Naive thymus-derived CD4-positive, alpha-beta T cell (primary cell): Measurements from ENCODE around the gene SYT8. TPM values are rescaled to one million over a fixed set of nuclear protein-coding genes. Genes with fewer than 3 reads are reported as not detected.
A peak's percentile ranks its signal among the peaks of the same experiment; 100 is the strongest.
"Not testable (repeated sequence)": the region's sequence is repeated elsewhere in the genome, so short reads cannot be mapped to it uniquely, and the experiment has no call there.

Source experiments
- ATAC-seq: fragments of 150-1000 bp; cut with Tn5 transposase; 2 replicates; pipeline ENCODE4 v1.10.0; 2021; ENCODE audit warnings: mild to moderate bottlenecking, moderate library complexity
- CTCF ChIA-PET: fragments of 350-600 bp; sonication (Branson Sonifier 250); formaldehyde crosslinking; loops from one replicate; lab custom pipeline; 2021; ENCODE audit warnings: antibody characterized with exemption; lab: Charles Lee
- POLR2A ChIA-PET: fragments of 350-600 bp; sonication (Branson Sonifier 250); formaldehyde crosslinking; loops from one replicate; lab custom pipeline; 2021; ENCODE audit warnings: antibody characterized with exemption, inconsistent platforms; lab: Charles Lee
- DNase-seq, 9 donors: peaks; one replicate each; pipeline versions ENCODE4 v3.0.0 to v3.0.0-alpha.2; 2020 to 2022; ENCODE audit warnings: mixed read lengths in 1 of 9
- H3K27ac ChIP-seq: one replicate; pipeline ENCODE4 v1.7.0; 2013; ENCODE audit warnings: mild to moderate bottlenecking, low read depth, low read length, moderate library complexity
- H3K27me3 ChIP-seq, 2 donors: one replicate each; pipeline ENCODE4 v1.7.0; 2013; ENCODE audit warnings: low read length in 2 of 2, mild to moderate bottlenecking in 2 of 2, moderate library complexity in 2 of 2; ENCODE audit not compliant: control insufficient read depth in 2 of 2, insufficient read depth in 2 of 2
- H3K36me3 ChIP-seq, 3 experiments: 1 replicate in 2 of 3; 2 replicates in 1 of 3; pipeline ENCODE4 v1.7.0; 2013; ENCODE audit warnings: low read length in 3 of 3, mild to moderate bottlenecking in 3 of 3, moderate library complexity in 1 of 3; ENCODE audit not compliant: insufficient read depth in 3 of 3, control insufficient read depth in 2 of 3
- H3K4me1 ChIP-seq, 2 donors: one replicate each; pipeline ENCODE4 v1.7.0; 2013; ENCODE audit warnings: low read length in 2 of 2, mild to moderate bottlenecking in 2 of 2, moderate library complexity in 1 of 2; ENCODE audit not compliant: control insufficient read depth in 2 of 2, insufficient read depth in 2 of 2
- H3K4me3 ChIP-seq: 2 replicates; pipeline ENCODE4 v1.7.0; 2013; ENCODE audit warnings: mild to moderate bottlenecking, low read length
- H3K9me3 ChIP-seq, 3 experiments: 1 replicate in 2 of 3; 2 replicates in 1 of 3; pipeline ENCODE4 v1.7.0; 2013; ENCODE audit warnings: low read length in 3 of 3; ENCODE audit not compliant: control insufficient read depth in 2 of 3
- H3K27ac Mint-ChIP-seq, 9 donors: one replicate each; pipeline ENCODE4 v1.8.0; 2020 to 2022; ENCODE audit warnings: mixed read lengths in 9 of 9, mild to moderate bottlenecking in 8 of 9, moderate library complexity in 5 of 9, inconsistent platforms in 2 of 9
- H3K27me3 Mint-ChIP-seq, 5 donors: one replicate each; pipeline ENCODE4 v1.8.0; 2021 to 2022; ENCODE audit warnings: mixed read lengths in 5 of 5, mild to moderate bottlenecking in 1 of 5
- H3K36me3 Mint-ChIP-seq, 5 donors: one replicate each; pipeline ENCODE4 v1.8.0; 2020 to 2022; ENCODE audit warnings: mixed read lengths in 5 of 5, mild to moderate bottlenecking in 3 of 5, inconsistent platforms in 1 of 5
- H3K4me1 Mint-ChIP-seq, 7 donors: one replicate each; pipeline ENCODE4 v1.8.0; 2020 to 2022; ENCODE audit warnings: mixed read lengths in 7 of 7, mild to moderate bottlenecking in 3 of 7, inconsistent platforms in 1 of 7
- H3K4me3 Mint-ChIP-seq, 10 donors: one replicate each; pipeline ENCODE4 v1.8.0; 2020 to 2022; ENCODE audit warnings: mild to moderate bottlenecking in 10 of 10, mixed read lengths in 10 of 10, moderate library complexity in 6 of 10, inconsistent platforms in 2 of 10
- H3K9me3 Mint-ChIP-seq, 11 donors: one replicate each; pipeline ENCODE4 v1.8.0; 2020 to 2022; ENCODE audit warnings: mixed read lengths in 11 of 11, mild to moderate bottlenecking in 4 of 11, inconsistent platforms in 1 of 11, moderate library complexity in 1 of 11
- intact Hi-C, 2 donors: fragments of 100-400 bp; cut with micrococcal nuclease; formaldehyde crosslinking; loops; one replicate each; pipeline ENCODE4 v1.15.1; 2023
- microRNA-seq: library from miRNA; unstranded; fragments of <30 nt; microRNA quantifications from one replicate; pipeline ENCODE4 v1.2.0, GENCODE V29; 2022; ENCODE audit warnings: borderline microRNAs expressed
- polyA plus RNA-seq, 2 donors: library from polyadenylated mRNA; unstranded; fragments of 300-500 nt; fragmentation: Illumina TruSeq; gene quantifications; one replicate each; pipeline ENCODE4 v1.2.3, GENCODE V29; 2021
- total RNA-seq, 6 experiments: library from RNA in 5 of 6; stranded (reverse) in 5 of 6; gene quantifications; 1 replicate in 5 of 6; 2 replicates in 1 of 6; pipeline ENCODE4 v1.2.3 and lab custom pipeline; 2021 to 2026

The SYT8 gene
- total and polyA plus RNA-seq, 7 experiments from 2014 or later, result not detected

- intact Hi-C loops, result loop anchor here (5.0 kb wide), 1 partner anchor 33 kb away; the partner anchor contains the start of gene TNNT3 (in 2 of the 2)
- DNase-seq (no peak), ATAC-seq (no peak)
- H3K27me3 ChIP-seq, result no peaks in the 10 kb centered on the region
- Mint-ChIP-seq H3K36me3 (peaks cover 0 to 9% (median 0%) of the 10 kb centered on the region in 5 donors), H3K4me1 (peaks cover 14 to 35% (median 26%) of the 10 kb centered on the region in 7 donors), H3K27ac (peak overlapping the region in 2 of 9 donors; percentile 32), H3K27me3 (no peaks in the 10 kb centered on the region), H3K9me3 (no peaks in the 10 kb centered on the region), H3K4me3 (no peak overlapping the region)
- H3K4me1 ChIP-seq, result peaks cover 13 to 19% of the 10 kb centered on the region in 2 donors
- H3K36me3 ChIP-seq, result peaks cover 10 to 84% (median 18%) of the 10 kb centered on the region in 3 experiments
- H3K4me3 ChIP-seq, result no peak overlapping the region
- no peak overlapping the region for H3K27ac ChIP-seq
- CTCF ChIA-PET, result interaction anchor here (0.9 kb wide), 1 partner anchor 29 kb away, joined by 3 read pairs; no protein-coding TSS in a partner anchor
- H3K9me3 ChIP-seq, result no peaks in the 10 kb centered on the region
- POLR2A ChIA-PET, result interaction anchor here (0.6 to 2.9 kb wide), 3 partner anchors 33 to 231 kb away, joined by 3 to 37 read pairs (median 7); partner anchors contain the start of gene LSP1
Measured at GRCh38 chr11:1884303-1884700, 49.5 kb downstream of the SYT8 start.

- H3K4me3 Mint-ChIP-seq, H3K4me3 ChIP-seq, ATAC-seq, H3K9me3 Mint-ChIP-seq, CTCF ChIA-PET, H3K27ac ChIP-seq, H3K27me3 Mint-ChIP-seq, H3K27me3 ChIP-seq, intact Hi-C loops, H3K9me3 ChIP-seq, DNase-seq, H3K36me3 Mint-ChIP-seq: not testable (repeated sequence)
- Histone ChIP-seq H3K36me3 (peaks cover 10 to 64% (median 18%) of the 10 kb centered on the region in 3 experiments), H3K4me1 (peaks cover 33 to 36% of the 10 kb centered on the region in 2 donors)
- peak overlapping the region in 1 of 9 donors; percentile 60 for H3K27ac Mint-ChIP-seq
- POLR2A ChIA-PET, result interaction anchor here (5.4 kb wide), 1 partner anchor 32 kb away, joined by 39 read pairs; the partner anchor contains the start of gene LSP1
- peaks cover 11 to 41% (median 25%) of the 10 kb centered on the region in 7 donors for H3K4me1 Mint-ChIP-seq
Measured at GRCh38 chr11:1886551-1886950, 51.8 kb downstream of the SYT8 start.

Small RNAs within 50 kb of the gene (microRNA-seq; reads per million reads assigned to microRNA genes)
- gene MIR4298, result not detected
- not detected for gene MIR7847

Other genes starting within 250 kb of the SYT8 start
- gene KRTAP5-1, start 249.7 kb upstream of the SYT8 start, total RNA-seq, result not detected
- gene KRTAP5-1, start 249.7 kb upstream of the SYT8 start, polyA plus RNA-seq, result not detected
- gene KRTAP5-2, start 236.7 kb upstream of the SYT8 start, total RNA-seq, result not detected
- gene KRTAP5-2, start 236.7 kb upstream of the SYT8 start, polyA plus RNA-seq, result not detected
- gene KRTAP5-3, start 226.5 kb upstream of the SYT8 start, total RNA-seq, result not detected
- not detected for gene KRTAP5-3, start 226.5 kb upstream of the SYT8 start, polyA plus RNA-seq
- gene KRTAP5-4, start 212.9 kb upstream of the SYT8 start, total RNA-seq, result not detected
- gene KRTAP5-4, start 212.9 kb upstream of the SYT8 start, polyA plus RNA-seq, result not detected
- not detected for gene KRTAP5-5, start 205.2 kb upstream of the SYT8 start, total RNA-seq
- not detected for gene KRTAP5-5, start 205.2 kb upstream of the SYT8 start, polyA plus RNA-seq
- gene KRTAP5-6, start 137.8 kb upstream of the SYT8 start, total RNA-seq, result not detected
- not detected for gene KRTAP5-6, start 137.8 kb upstream of the SYT8 start, polyA plus RNA-seq
- gene IFITM10, start 84.4 kb upstream of the SYT8 start, total RNA-seq, result 10 to 100 TPM in 1 of 5 experiments, 1 to 10 TPM in 4; 1.4 to 16.0 (median 2.1) TPM
- not detected for gene IFITM10, start 84.4 kb upstream of the SYT8 start, polyA plus RNA-seq
- gene CTSD, start 71.1 kb upstream of the SYT8 start, total RNA-seq, result 100 to 1,000 TPM; 103 to 378 (median 186) TPM
- 100 to 1,000 TPM; 183 to 218 TPM for gene CTSD, start 71.1 kb upstream of the SYT8 start, polyA plus RNA-seq
- gene TNNI2, start 4.0 kb downstream of the SYT8 start, total RNA-seq, result 1 to 10 TPM in 1 of 5 experiments, under 1 TPM in 1, not detected in 3; 0.61 to 8.8 TPM
- gene TNNI2, start 4.0 kb downstream of the SYT8 start, polyA plus RNA-seq, result under 1 TPM in 1 of 2 donors, not detected in 1; 0.46 TPM
- gene LSP1, start 18.1 kb downstream of the SYT8 start, total RNA-seq, result 100 to 1,000 TPM; 248 to 578 (median 289) TPM
- 100 to 1,000 TPM; 295 to 394 TPM for gene LSP1, start 18.1 kb downstream of the SYT8 start, polyA plus RNA-seq
- gene PRR33, start 56.9 kb downstream of the SYT8 start, total RNA-seq, result under 1 TPM in 2 of 5 experiments, not detected in 3; 0.07 to 0.10 TPM
- gene PRR33, start 56.9 kb downstream of the SYT8 start, polyA plus RNA-seq, result under 1 TPM in 1 of 2 donors, not detected in 1; 0.17 TPM
- 10 to 100 TPM in 4 of 5 experiments, 1 to 10 TPM in 1; 9.8 to 37.1 (median 19.7) TPM for gene TNNT3, start 84.7 kb downstream of the SYT8 start, total RNA-seq
- gene TNNT3, start 84.7 kb downstream of the SYT8 start, polyA plus RNA-seq, result under 1 TPM in 1 of 2 donors, not detected in 1; 0.31 TPM
- 10 to 100 TPM; 43.8 to 54.8 (median 50.4) TPM for gene MRPL23, start 112.3 kb downstream of the SYT8 start, total RNA-seq
- gene MRPL23, start 112.3 kb downstream of the SYT8 start, polyA plus RNA-seq, result 10 to 100 TPM; 11.3 to 17.0 TPM
- under 1 TPM in 2 of 5 experiments, not detected in 3; 0.29 to 0.44 TPM for gene H19, start 162.9 kb downstream of the SYT8 start, total RNA-seq
- gene H19, start 162.9 kb downstream of the SYT8 start, polyA plus RNA-seq, result not detected